DND-41 (cell line): ENCODE results near the gene SLC13A3.

ENCODE experiments used
- ATAC-seq: fragments of 200-7000 bp; cut with Tn5 transposase; 3 replicates; pipeline ENCODE4 v1.9.1; 2021; ENCODE audit warnings: low read depth; ENCODE audit not compliant: insufficient read depth
- DNase-seq: peaks from one replicate; pipeline ENCODE4 v3.0.0-alpha.2; 2020
- H2AFZ ChIP-seq: 2 replicates; pipeline ENCODE4 v1.6.0; 2012; ENCODE audit warnings: low read depth, low read length
- H3K27ac ChIP-seq: 2 replicates; pipeline ENCODE4 v1.5.1; 2012; ENCODE audit warnings: low read length, inconsistent platforms
- H3K27me3 ChIP-seq: fragments of 200-600 bp; sonication (generic); 2 replicates; pipeline ENCODE4 v1.6.0; 2012; ENCODE audit warnings: low read length, mild to moderate bottlenecking, inconsistent platforms; ENCODE audit not compliant: insufficient read depth, poor library complexity
- H3K36me3 ChIP-seq: 2 replicates; pipeline ENCODE4 v1.5.1; 2012; ENCODE audit warnings: low read length, inconsistent platforms; ENCODE audit not compliant: insufficient read depth
- H3K4me1 ChIP-seq: 2 replicates; pipeline ENCODE4 v1.5.1; 2012; ENCODE audit warnings: mild to moderate bottlenecking, low read length; ENCODE audit not compliant: insufficient read depth
- H3K4me2 ChIP-seq: 2 replicates; pipeline ENCODE4 v1.6.0; 2012; ENCODE audit warnings: mild to moderate bottlenecking, moderate library complexity, low read length, inconsistent platforms; ENCODE audit not compliant: insufficient read depth
- H3K4me3 ChIP-seq, 2 experiments: fragments of 200-600 bp in 1 of 2; shearing (Covaris generic) in 1 of 2; 2 replicates each; pipeline ENCODE4 v1.5.1; 2012 to 2016; ENCODE audit warnings: inconsistent platforms in 2 of 2, low read length in 2 of 2, mild to moderate bottlenecking in 2 of 2, low read depth in 1 of 2, moderate library complexity in 1 of 2
- H3K79me2 ChIP-seq: 2 replicates; pipeline ENCODE4 v1.6.0; 2012; ENCODE audit warnings: low read length, inconsistent platforms; ENCODE audit not compliant: insufficient read depth
- H3K9ac ChIP-seq: 2 replicates; pipeline ENCODE4 v1.6.0; 2012; ENCODE audit warnings: low read depth, mild to moderate bottlenecking, inconsistent platforms, low read length, moderate library complexity
- H3K9me3 ChIP-seq: 2 replicates; pipeline ENCODE4 v1.5.1; 2012; ENCODE audit warnings: low read length, moderate library complexity, mild to moderate bottlenecking, inconsistent platforms; ENCODE audit not compliant: insufficient read depth, severe bottlenecking
- H4K20me1 ChIP-seq: 2 replicates; pipeline ENCODE4 v1.6.0; 2012; ENCODE audit warnings: low read length; ENCODE audit not compliant: insufficient read depth
- EZH2 ChIP-seq: IDR thresholded peaks from 3 replicates; pipeline ENCODE4 v1.6.1; 2012; ENCODE audit warnings: borderline replicate concordance, low read depth, mild to moderate bottlenecking, moderate library complexity, low read length, inconsistent platforms; ENCODE audit not compliant: severe bottlenecking
- TF ChIP-seq, protein P1 (sequence below): IDR thresholded peaks from 2 replicates; pipeline ENCODE4 v1.5.1; 2012; ENCODE audit warnings: borderline replicate concordance, low read length, moderate library complexity, mild to moderate bottlenecking; ENCODE audit not compliant: poor library complexity, severe bottlenecking; ENCODE audit errors: extremely low read depth

SLC13A3 gene

DNA sequence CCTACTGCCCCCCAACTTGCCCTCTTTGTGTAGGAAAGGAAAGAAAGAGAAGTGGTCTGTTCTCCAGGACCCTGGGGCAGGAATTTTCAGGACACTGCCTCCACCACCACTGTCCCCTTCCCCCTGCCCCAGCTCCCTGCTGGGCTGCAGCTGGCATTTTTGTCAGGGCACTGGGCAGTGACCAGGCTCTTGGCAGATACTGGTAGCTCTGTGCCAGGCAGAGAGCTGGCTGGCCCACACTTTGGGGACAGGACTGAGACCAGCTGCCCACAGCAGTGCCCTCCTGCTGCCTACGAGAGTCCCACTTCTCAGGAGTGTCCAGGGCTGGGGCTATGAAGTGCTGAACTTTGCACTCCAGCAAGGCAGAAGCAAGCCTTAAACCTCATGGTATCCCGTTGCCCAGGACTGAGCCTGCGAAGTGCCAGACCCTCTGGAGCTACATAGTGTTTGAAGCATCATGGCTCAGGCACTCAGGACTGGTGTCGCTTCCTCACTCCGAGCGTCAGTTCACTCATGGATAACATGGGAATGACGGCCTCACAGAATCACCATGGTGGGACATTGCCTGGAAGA, 19.3 kb downstream of the SLC13A3 start:
- Histone ChIP-seq H3K79me2 (no peaks in the 10 kb centered on the region), H2AFZ (no peak overlapping the region), H3K27ac (no peak overlapping the region), H3K36me3 (no peaks in the 10 kb centered on the region), H3K4me3 (no peak overlapping the region), H3K4me2 (no peak overlapping the region), H3K9me3 (no peaks in the 10 kb centered on the region), H3K4me1 (no peaks in the 10 kb centered on the region), H3K9ac (no peak overlapping the region), H4K20me1 (no peaks in the 10 kb centered on the region), H3K27me3 (no peaks in the 10 kb centered on the region)
- TF ChIP-seq EZH2 = no peak
- TF ChIP-seq, protein P1, sequence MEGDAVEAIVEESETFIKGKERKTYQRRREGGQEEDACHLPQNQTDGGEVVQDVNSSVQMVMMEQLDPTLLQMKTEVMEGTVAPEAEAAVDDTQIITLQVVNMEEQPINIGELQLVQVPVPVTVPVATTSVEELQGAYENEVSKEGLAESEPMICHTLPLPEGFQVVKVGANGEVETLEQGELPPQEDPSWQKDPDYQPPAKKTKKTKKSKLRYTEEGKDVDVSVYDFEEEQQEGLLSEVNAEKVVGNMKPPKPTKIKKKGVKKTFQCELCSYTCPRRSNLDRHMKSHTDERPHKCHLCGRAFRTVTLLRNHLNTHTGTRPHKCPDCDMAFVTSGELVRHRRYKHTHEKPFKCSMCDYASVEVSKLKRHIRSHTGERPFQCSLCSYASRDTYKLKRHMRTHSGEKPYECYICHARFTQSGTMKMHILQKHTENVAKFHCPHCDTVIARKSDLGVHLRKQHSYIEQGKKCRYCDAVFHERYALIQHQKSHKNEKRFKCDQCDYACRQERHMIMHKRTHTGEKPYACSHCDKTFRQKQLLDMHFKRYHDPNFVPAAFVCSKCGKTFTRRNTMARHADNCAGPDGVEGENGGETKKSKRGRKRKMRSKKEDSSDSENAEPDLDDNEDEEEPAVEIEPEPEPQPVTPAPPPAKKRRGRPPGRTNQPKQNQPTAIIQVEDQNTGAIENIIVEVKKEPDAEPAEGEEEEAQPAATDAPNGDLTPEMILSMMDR = no peak
- DNase-seq (no peak), ATAC-seq (no peak)

DNA sequence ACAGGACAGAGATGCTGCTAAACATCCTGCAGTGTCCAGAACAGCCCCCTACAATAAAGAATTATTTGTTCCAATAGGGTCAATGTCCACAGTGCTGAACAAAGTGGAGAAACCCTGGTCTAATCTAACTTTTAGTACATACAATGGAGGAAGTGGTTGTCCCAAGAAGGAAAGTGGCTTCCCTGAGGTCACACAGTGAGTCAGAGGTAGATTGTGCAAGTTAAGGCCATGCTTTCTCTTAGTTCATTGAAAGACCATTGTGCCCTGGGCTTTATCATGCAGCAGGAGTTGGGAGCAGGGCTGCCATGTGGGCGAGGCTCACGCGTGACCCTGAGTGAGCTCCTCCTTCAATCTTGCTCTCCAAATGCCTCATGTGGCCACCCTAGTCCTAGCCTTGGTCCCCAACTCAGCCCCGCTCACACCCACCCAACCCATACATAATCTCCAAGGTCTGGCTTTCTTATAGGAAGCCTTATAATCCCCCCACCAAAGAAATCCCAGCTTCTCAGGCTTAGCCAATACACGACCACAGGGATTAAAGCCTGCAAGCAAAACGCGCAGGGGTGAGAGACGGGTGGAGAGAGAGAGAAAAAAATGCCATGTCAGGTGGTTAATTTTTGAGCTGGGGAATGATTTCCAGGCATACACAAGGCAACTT, 19.9 kb downstream of the SLC13A3 start:
- no peaks in the 10 kb centered on the region for H3K4me1 ChIP-seq
- no peak overlapping the region for H2AFZ ChIP-seq
- TF ChIP-seq EZH2 = no peak
- TF ChIP-seq, protein P1 = no peak
- H3K36me3 ChIP-seq = no peaks in the 10 kb centered on the region
- H3K4me3 ChIP-seq = no peak overlapping the region
- no peak for DNase-seq
- H3K9me3 ChIP-seq = no peaks in the 10 kb centered on the region
- H3K27me3 ChIP-seq = no peaks in the 10 kb centered on the region
- no peak overlapping the region for H3K27ac ChIP-seq
- H3K79me2 ChIP-seq = no peaks in the 10 kb centered on the region
- H4K20me1 ChIP-seq = no peaks in the 10 kb centered on the region
- H3K9ac ChIP-seq = no peak overlapping the region
- no peak overlapping the region for H3K4me2 ChIP-seq
- ATAC-seq = no peak

DNA sequence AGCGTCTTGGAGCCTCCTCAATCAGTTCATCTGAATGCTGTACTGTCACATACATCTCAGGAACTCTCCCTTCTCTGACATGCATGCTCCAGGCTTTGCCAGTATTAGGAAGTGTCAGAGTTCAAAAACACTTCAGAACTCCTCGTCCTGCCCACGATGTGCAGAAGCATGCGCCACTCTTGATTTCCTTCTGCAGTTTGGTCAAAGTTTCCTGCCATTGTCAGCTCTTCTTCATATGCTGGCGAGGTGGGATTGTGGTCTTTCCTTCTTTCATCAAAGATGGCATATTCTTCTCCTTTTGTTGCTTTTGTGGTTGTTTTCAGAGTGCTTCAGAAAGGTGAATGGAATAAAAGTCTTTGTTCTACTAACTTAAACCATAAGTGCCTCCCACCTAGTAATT, 21.0 kb downstream of the SLC13A3 start:
- H3K4me3 ChIP-seq = no peak overlapping the region
- H3K9me3 ChIP-seq = no peaks in the 10 kb centered on the region
- no peak overlapping the region for H3K4me2 ChIP-seq
- H3K9ac ChIP-seq = no peak overlapping the region
- no peaks in the 10 kb centered on the region for H3K4me1 ChIP-seq
- H3K79me2 ChIP-seq = no peaks in the 10 kb centered on the region
- DNase-seq (no peak), ATAC-seq (no peak)
- H3K27ac ChIP-seq = no peak overlapping the region
- H3K36me3 ChIP-seq = no peaks in the 10 kb centered on the region
- no peak overlapping the region for H2AFZ ChIP-seq
- TF ChIP-seq, protein P1 = no peak
- TF ChIP-seq EZH2 = no peak
- peaks cover 2% of the 10 kb centered on the region for H3K27me3 ChIP-seq
- no peaks in the 10 kb centered on the region for H4K20me1 ChIP-seq
